ENCODE data around the gene ADAM22.

DNA sequence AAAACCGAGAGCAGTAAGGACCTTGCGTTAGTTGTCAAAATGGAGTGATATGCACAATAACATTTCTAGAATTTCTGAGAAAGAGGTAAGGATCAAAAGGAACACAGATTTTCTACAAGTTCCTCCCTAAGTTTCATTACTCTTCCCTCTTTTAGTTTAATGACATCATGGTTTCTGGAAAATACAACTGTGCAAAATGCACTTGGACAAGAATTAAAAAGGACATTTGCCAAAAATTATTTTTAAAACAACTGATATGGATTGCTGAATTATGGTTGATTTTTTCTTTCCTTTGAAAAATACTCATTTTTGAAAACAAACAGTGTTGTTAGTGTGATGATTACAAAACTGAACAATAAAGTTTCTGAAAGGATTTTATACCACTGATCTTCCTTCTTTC lies 233.7 kb downstream of the ADAM22 start:
- TF ChIP-seq, protein P1, sequence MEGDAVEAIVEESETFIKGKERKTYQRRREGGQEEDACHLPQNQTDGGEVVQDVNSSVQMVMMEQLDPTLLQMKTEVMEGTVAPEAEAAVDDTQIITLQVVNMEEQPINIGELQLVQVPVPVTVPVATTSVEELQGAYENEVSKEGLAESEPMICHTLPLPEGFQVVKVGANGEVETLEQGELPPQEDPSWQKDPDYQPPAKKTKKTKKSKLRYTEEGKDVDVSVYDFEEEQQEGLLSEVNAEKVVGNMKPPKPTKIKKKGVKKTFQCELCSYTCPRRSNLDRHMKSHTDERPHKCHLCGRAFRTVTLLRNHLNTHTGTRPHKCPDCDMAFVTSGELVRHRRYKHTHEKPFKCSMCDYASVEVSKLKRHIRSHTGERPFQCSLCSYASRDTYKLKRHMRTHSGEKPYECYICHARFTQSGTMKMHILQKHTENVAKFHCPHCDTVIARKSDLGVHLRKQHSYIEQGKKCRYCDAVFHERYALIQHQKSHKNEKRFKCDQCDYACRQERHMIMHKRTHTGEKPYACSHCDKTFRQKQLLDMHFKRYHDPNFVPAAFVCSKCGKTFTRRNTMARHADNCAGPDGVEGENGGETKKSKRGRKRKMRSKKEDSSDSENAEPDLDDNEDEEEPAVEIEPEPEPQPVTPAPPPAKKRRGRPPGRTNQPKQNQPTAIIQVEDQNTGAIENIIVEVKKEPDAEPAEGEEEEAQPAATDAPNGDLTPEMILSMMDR (IDR thresholded peaks at IDR 0.05): no peak
- no peak for TF ChIP-seq EP300 (IDR thresholded peaks at IDR 0.05)
